H1 (cell line): ENCODE data around the gene NRXN3. TPM values are rescaled to one million over a fixed set of nuclear protein-coding genes. Genes with fewer than 3 reads are reported as not detected.

Source experiments
- CTCF ChIA-PET: fragments of 300-600 bp; sonication (Branson Sonifier 250); formaldehyde crosslinking; loops from one replicate; lab custom pipeline; 2021; ENCODE audit not compliant: partially characterized antibody; lab: Charles Lee
- POLR2A ChIA-PET: fragments of 300-600 bp; sonication (Branson Sonifier 250); formaldehyde crosslinking; loops from one replicate; lab custom pipeline; 2021; ENCODE audit warnings: inconsistent platforms; ENCODE audit not compliant: partially characterized antibody; lab: Charles Lee
- DNase-seq, 2 experiments: peaks; one replicate each; pipeline versions ENCODE4 v3.0.0 to v3.0.0-alpha.2; 2010 to 2022; ENCODE audit warnings: low spot score in 2 of 2, low read depth in 1 of 2, mixed read lengths in 1 of 2
- FAIRE-seq: peaks from 2 replicates; lab custom pipeline; 2011; peaks lifted over from hg19 to GRCh38; lab: Jason Lieb, UNC
- H2AFZ ChIP-seq: 2 replicates; pipeline ENCODE4 v1.8.1; 2012; ENCODE audit warnings: low read length, inconsistent platforms
- H2AK5ac ChIP-seq: 2 replicates; pipeline ENCODE4 v1.6.1; 2013; ENCODE audit warnings: low read depth, low read length
- H2BK120ac ChIP-seq: replicated peaks from 2 replicates; pipeline ENCODE3; 2013; ENCODE audit warnings: low read depth, low read length, inconsistent platforms
- H2BK12ac ChIP-seq: 2 replicates; pipeline ENCODE4 v1.6.1; 2013; ENCODE audit warnings: low read depth, low read length
- H2BK15ac ChIP-seq: 2 replicates; pipeline ENCODE4 v1.6.1; 2013; ENCODE audit warnings: low read length
- H2BK20ac ChIP-seq: 2 replicates; pipeline ENCODE4 v1.6.1; 2013; ENCODE audit warnings: low read length
- H2BK5ac ChIP-seq: 2 replicates; pipeline ENCODE4 v1.6.1; 2013; ENCODE audit warnings: low read depth, low read length
- H3K14ac ChIP-seq: 2 replicates; pipeline ENCODE4 v1.6.1; 2013; ENCODE audit warnings: inconsistent platforms; ENCODE audit not compliant: insufficient read length
- H3K18ac ChIP-seq: 2 replicates; pipeline ENCODE4 v1.6.1; 2013; ENCODE audit warnings: low read length; ENCODE audit errors: extremely low read depth
- H3K23ac ChIP-seq: 2 replicates; pipeline ENCODE4 v1.6.1; 2013; ENCODE audit warnings: inconsistent platforms; ENCODE audit not compliant: insufficient read length
- H3K23me2 ChIP-seq: 2 replicates; pipeline ENCODE4 v1.6.1; 2013; ENCODE audit warnings: low read depth, low read length
- H3K27ac ChIP-seq: 2 replicates; pipeline ENCODE4 v1.6.1; 2011; ENCODE audit warnings: low read depth, low read length, inconsistent platforms
- H3K27me3 ChIP-seq, 4 experiments: replicated peaks in 1 of 4; 1 replicate in 1 of 4; 2 replicates in 3 of 4; pipeline versions ENCODE4 v1.6.1 to v1.8.1; 2011 to 2013; ENCODE audit warnings: low read length in 3 of 4, mild to moderate bottlenecking in 3 of 4, inconsistent platforms in 2 of 4, mixed read lengths in 2 of 4, moderate library complexity in 1 of 4; ENCODE audit not compliant: control insufficient read depth in 3 of 4, insufficient read depth in 3 of 4; ENCODE audit errors: extremely low read depth in 1 of 4
- H3K36me3 ChIP-seq, 4 experiments: 2 replicates each; pipeline versions ENCODE4 v1.6.1 to v1.8.1; 2011 to 2013; ENCODE audit warnings: mild to moderate bottlenecking in 4 of 4, low read length in 3 of 4, moderate library complexity in 2 of 4, control low read depth in 1 of 4, inconsistent platforms in 1 of 4; ENCODE audit not compliant: insufficient read depth in 4 of 4, control insufficient read depth in 2 of 4
- H3K4ac ChIP-seq: replicated peaks from 2 replicates; pipeline ENCODE3; 2013; ENCODE audit warnings: low read length, low read depth, mixed read lengths, inconsistent platforms; ENCODE audit not compliant: insufficient read length
- H3K4me1 ChIP-seq, 4 experiments: replicated peaks in 1 of 4; 1 replicate in 1 of 4; 2 replicates in 3 of 4; pipeline versions ENCODE4 v1.6.1 to v1.8.1; 2011 to 2013; ENCODE audit warnings: low read length in 3 of 4, inconsistent platforms in 2 of 4, mixed read lengths in 1 of 4; ENCODE audit not compliant: insufficient read depth in 4 of 4, control insufficient read depth in 3 of 4
- H3K4me2 ChIP-seq, 2 experiments: 2 replicates each; pipeline versions ENCODE4 v1.6.1 to v1.8.1; 2011 to 2013; ENCODE audit warnings: low read depth in 2 of 2, low read length in 2 of 2, control low read depth in 1 of 2, inconsistent platforms in 1 of 2, mild to moderate bottlenecking in 1 of 2; ENCODE audit not compliant: insufficient read depth in 1 of 2
- H3K4me3 ChIP-seq, 4 experiments: fragments of 200-600, 300-600 bp in 1 of 4; sonication (generic), shearing (Covaris generic), sonication (Bioruptor Twin) in 1 of 4; 2 replicates each; pipeline versions ENCODE4 v1.5.1 to v1.8.1; 2011 to 2016; ENCODE audit warnings: low read length in 4 of 4, low read depth in 3 of 4, control low read depth in 2 of 4, inconsistent platforms in 2 of 4, mild to moderate bottlenecking in 2 of 4, mixed read lengths in 1 of 4, moderate library complexity in 1 of 4; ENCODE audit not compliant: insufficient read depth in 2 of 4; ENCODE audit errors: extremely low read depth in 1 of 4
- H3K56ac ChIP-seq: replicated peaks from 2 replicates; pipeline ENCODE3; 2013; ENCODE audit warnings: low read depth, mild to moderate bottlenecking, mixed read lengths, low read length, inconsistent platforms; ENCODE audit not compliant: insufficient read length
- H3K79me1 ChIP-seq: 2 replicates; pipeline ENCODE4 v1.6.1; 2013; ENCODE audit warnings: low read depth, low read length, control low read depth
- H3K79me2 ChIP-seq, 2 experiments: 2 replicates each; pipeline versions ENCODE4 v1.6.1 to v1.8.1; 2012 to 2013; ENCODE audit warnings: low read length in 2 of 2, mild to moderate bottlenecking in 2 of 2, inconsistent platforms in 1 of 2; ENCODE audit not compliant: insufficient read depth in 2 of 2, control insufficient read depth in 1 of 2
- H3K9ac ChIP-seq, 4 experiments: replicated peaks in 1 of 4; 1 replicate in 1 of 4; 2 replicates in 3 of 4; pipeline versions ENCODE4 v1.6.1 to v1.8.1; 2011 to 2013; ENCODE audit warnings: low read depth in 3 of 4, low read length in 3 of 4, control low read depth in 2 of 4, mild to moderate bottlenecking in 2 of 4, moderate library complexity in 2 of 4, inconsistent platforms in 1 of 4; ENCODE audit errors: extremely low read depth in 1 of 4
- H3K9me3 ChIP-seq, 2 experiments: 2 replicates each; pipeline versions ENCODE4 v1.6.1 to v1.8.1; 2012 to 2013; ENCODE audit warnings: mild to moderate bottlenecking in 2 of 2, moderate library complexity in 2 of 2, control low read depth in 1 of 2, inconsistent platforms in 1 of 2, low read depth in 1 of 2, low read length in 1 of 2, mixed read lengths in 1 of 2; ENCODE audit not compliant: insufficient read depth in 2 of 2
- H4K20me1 ChIP-seq, 2 experiments: replicated peaks in 1 of 2; 2 replicates each; pipeline versions ENCODE3 to v1.8.1; 2011 to 2013; ENCODE audit warnings: inconsistent platforms in 2 of 2, low read length in 2 of 2, mild to moderate bottlenecking in 1 of 2; ENCODE audit not compliant: insufficient read depth in 2 of 2, control insufficient read depth in 1 of 2
- H4K5ac ChIP-seq: 2 replicates; pipeline ENCODE4 v1.6.1; 2013; ENCODE audit warnings: low read length, low read depth, mixed read lengths, inconsistent platforms; ENCODE audit not compliant: insufficient read length
- H4K8ac ChIP-seq: 2 replicates; pipeline ENCODE4 v1.8.0; 2013; ENCODE audit warnings: mild to moderate bottlenecking, moderate library complexity, low read length, inconsistent platforms; ENCODE audit not compliant: insufficient read depth; ENCODE audit errors: extremely low read depth
- H4K91ac ChIP-seq: replicated peaks from 2 replicates; pipeline ENCODE3; 2013; ENCODE audit warnings: low read length, mixed read lengths, inconsistent platforms; ENCODE audit not compliant: insufficient read length
- ATF3 ChIP-seq: IDR thresholded peaks from 2 replicates; pipeline ENCODE4 v1.6.1; 2011; ENCODE audit warnings: low read depth, mild to moderate bottlenecking, low read length; ENCODE audit not compliant: insufficient read depth
- CHD1 ChIP-seq: IDR thresholded peaks from 2 replicates; pipeline ENCODE4 v1.6.1; 2012; ENCODE audit warnings: low read depth, low read length, improper control_type of control experiment
- GTF2F1 ChIP-seq: IDR thresholded peaks from 2 replicates; pipeline ENCODE4 v1.6.1; 2012; ENCODE audit warnings: low read depth, low read length, improper control_type of control experiment, borderline replicate concordance
- NANOG ChIP-seq: IDR thresholded peaks from 2 replicates; pipeline ENCODE4 v1.6.1; 2011; ENCODE audit warnings: low read length, low read depth, mild to moderate bottlenecking, inconsistent platforms; ENCODE audit not compliant: insufficient read depth, poor library complexity, severe bottlenecking
- WGBS, 2 experiments: shearing (Covaris generic) in 1 of 2; methylation state at CpG; one replicate each; pipeline versions ENCODE4 v1.1.6 to v1.1.7; 2013 to 2015; ENCODE audit warnings: low lambda C conversion rate in 2 of 2, mixed read lengths in 2 of 2, inconsistent platforms in 1 of 2, low coverage in 1 of 2, missing lambda C conversion rate in 1 of 2; ENCODE audit not compliant: insufficient replicate concordance in 2 of 2, insufficient coverage in 1 of 2, insufficient read length in 1 of 2; ENCODE audit errors: extremely low coverage in 1 of 2, missing lambda C conversion rate in 1 of 2; 5-methylcytosine and 5-hydroxymethylcytosine counted together
- polyA plus RNA-seq, 7 experiments: library from polyadenylated mRNA; depleted of rRNA in 3 of 7; stranded (reverse) in 5 of 7; unstranded in 2 of 7; fragments of >200 nt in 5 of 7; fragments of 200-250 nt in 2 of 7; gene quantifications; 1 replicate in 5 of 7; 2 replicates in 1 of 7; 4 replicates in 1 of 7; pipeline versions ENCODE4 v1.2.1 to v1.2.3, GENCODE V29; 2011 to 2013; ENCODE audit warnings: missing spikeins in 2 of 7, mixed read lengths in 2 of 7
- total RNA-seq: library from RNA; stranded (reverse); fragmentation: NEBNext Ultra II Directional; extraction: Animal tissue kit (Norgen Biotek cat#: 25700); gene quantifications from 2 replicates; pipeline ENCODE4 v1.2.1, GENCODE V29; 2021

Gene NRXN3
- total and polyA plus RNA-seq, 2 of the 8 experiments (the other 6 are each of a cell fraction or from before 2014, with no cell fraction given): 2.6 to 4.1 TPM

GRCh38 chr14:79442786-79443185 is 1272.6 kb downstream of the NRXN3 start:
- POLR2A ChIA-PET: no interaction called here
- no peak overlapping the region for H3K18ac ChIP-seq
- H3K9me3 ChIP-seq: no peaks in the 10 kb centered on the region
- no peaks in the 10 kb centered on the region for H3K79me2 ChIP-seq
- H2BK5ac ChIP-seq: no peak overlapping the region
- H3K14ac ChIP-seq: no peak overlapping the region
- no peak overlapping the region for H3K27ac ChIP-seq
- no peak overlapping the region for H2BK12ac ChIP-seq
- no peaks in the 10 kb centered on the region for H3K23me2 ChIP-seq
- no peak overlapping the region for H2AFZ ChIP-seq
- H3K23ac ChIP-seq: no peak overlapping the region
- DNase-seq (no peak), FAIRE-seq (no peak)
- H4K5ac ChIP-seq: no peak overlapping the region
- no peak overlapping the region for H3K4me3 ChIP-seq
- no peak overlapping the region for H3K56ac ChIP-seq
- H3K79me1 ChIP-seq: no peaks in the 10 kb centered on the region
- H4K20me1 ChIP-seq: no peaks in the 10 kb centered on the region
- H4K91ac ChIP-seq: no peak overlapping the region
- no peak overlapping the region for H3K4ac ChIP-seq
- CTCF ChIA-PET: no interaction called here
- H2BK120ac ChIP-seq: no peak overlapping the region
- no peak overlapping the region for H2BK15ac ChIP-seq
- no peak overlapping the region for H4K8ac ChIP-seq
- no peak overlapping the region for H3K4me2 ChIP-seq
- WGBS, 2 experiments: 94% methylated on average over 5 of the region's 5 CpGs; no CpG with 5 or more reads in 1 of the 2 experiments
- H2BK20ac ChIP-seq: no peak overlapping the region
- no peak overlapping the region for H2AK5ac ChIP-seq
- H3K4me1 ChIP-seq: peaks cover 0 to 10% (median 0%) of the 10 kb centered on the region in 4 experiments; a peak in 2 of 7 replicates
- no peak overlapping the region for H3K9ac ChIP-seq
- H3K27me3 ChIP-seq: no peaks in the 10 kb centered on the region
- no peaks in the 10 kb centered on the region for H3K36me3 ChIP-seq
- TF ChIP-seq NANOG (no peak), GTF2F1 (no peak), ATF3 (no peak), CHD1 (no peak)
